ENCODE measurements around the gene MESD.
A peak's percentile ranks its signal among the peaks of the same experiment; 100 is the strongest.

The MESD gene

GRCh38 chr15:81000144-81000623, 10.6 kb upstream of the MESD start:
- TF ChIP-seq, protein P1, sequence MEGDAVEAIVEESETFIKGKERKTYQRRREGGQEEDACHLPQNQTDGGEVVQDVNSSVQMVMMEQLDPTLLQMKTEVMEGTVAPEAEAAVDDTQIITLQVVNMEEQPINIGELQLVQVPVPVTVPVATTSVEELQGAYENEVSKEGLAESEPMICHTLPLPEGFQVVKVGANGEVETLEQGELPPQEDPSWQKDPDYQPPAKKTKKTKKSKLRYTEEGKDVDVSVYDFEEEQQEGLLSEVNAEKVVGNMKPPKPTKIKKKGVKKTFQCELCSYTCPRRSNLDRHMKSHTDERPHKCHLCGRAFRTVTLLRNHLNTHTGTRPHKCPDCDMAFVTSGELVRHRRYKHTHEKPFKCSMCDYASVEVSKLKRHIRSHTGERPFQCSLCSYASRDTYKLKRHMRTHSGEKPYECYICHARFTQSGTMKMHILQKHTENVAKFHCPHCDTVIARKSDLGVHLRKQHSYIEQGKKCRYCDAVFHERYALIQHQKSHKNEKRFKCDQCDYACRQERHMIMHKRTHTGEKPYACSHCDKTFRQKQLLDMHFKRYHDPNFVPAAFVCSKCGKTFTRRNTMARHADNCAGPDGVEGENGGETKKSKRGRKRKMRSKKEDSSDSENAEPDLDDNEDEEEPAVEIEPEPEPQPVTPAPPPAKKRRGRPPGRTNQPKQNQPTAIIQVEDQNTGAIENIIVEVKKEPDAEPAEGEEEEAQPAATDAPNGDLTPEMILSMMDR (conservative IDR thresholded peaks at IDR 0.05; ENCODE audit: low read depth, low read length), result no peak
- no peak for DNase-seq (ENCODE audit: low read depth)
- H3K4me3 ChIP-seq (ENCODE audit: low read length), result peak overlapping the region; percentile 81

DNA sequence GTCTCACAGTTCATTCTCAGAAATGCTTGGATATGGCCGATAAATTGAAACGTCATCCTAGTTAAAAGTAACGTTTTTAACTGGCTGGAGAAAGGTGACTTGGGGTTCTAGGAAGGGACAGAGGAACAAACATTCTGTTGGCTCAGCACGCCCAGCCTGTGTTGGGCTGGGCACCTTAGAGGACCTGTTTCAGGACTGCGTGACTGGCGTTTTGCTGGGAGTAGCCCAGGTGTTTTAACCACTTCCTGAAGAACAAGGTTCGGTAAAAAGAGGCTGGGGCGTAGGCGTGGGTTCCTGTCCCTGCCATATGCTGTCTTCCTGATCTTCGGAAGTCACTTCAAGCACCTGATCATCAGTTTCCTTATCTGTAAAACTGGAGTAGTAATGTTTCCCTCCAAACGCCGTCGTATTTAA, 10.0 kb upstream of the MESD start:
- H3K4me3 ChIP-seq (ENCODE audit: low read length), result peak overlapping the region; percentile 81
- TF ChIP-seq, protein P1 (conservative IDR thresholded peaks at IDR 0.05; ENCODE audit: low read depth, low read length), result no peak
- DNase-seq (ENCODE audit: low read depth), result no peak

DNA sequence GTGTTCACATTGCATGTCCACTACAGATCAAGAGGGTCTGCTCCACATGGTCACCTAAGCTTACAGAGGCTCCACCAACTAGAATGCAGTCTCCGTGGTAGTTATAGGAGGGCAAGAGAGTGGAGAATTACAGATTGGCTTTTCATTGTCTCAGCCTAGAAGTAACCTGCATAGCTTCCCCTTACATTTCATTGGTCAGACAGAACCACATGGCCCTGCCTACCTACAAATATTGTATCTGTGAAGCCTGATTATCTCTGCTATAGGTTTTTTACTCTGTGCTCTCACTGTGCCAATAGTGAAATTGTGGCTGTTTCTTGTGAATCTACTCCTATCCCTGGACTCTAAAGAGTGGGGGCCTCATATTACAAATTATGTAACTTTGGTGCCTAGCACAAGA, 8.6 kb upstream of the MESD start:
- H3K4me3 ChIP-seq (ENCODE audit: low read length), result no peak overlapping the region
- DNase-seq (ENCODE audit: low read depth), result no peak
- TF ChIP-seq, protein P1 (conservative IDR thresholded peaks at IDR 0.05; ENCODE audit: low read depth, low read length), result no peak

GRCh38 chr15:80997692-80998091, 8.1 kb upstream of the MESD start:
- DNase-seq (ENCODE audit: low read depth), result no peak
- TF ChIP-seq, protein P1 (conservative IDR thresholded peaks at IDR 0.05; ENCODE audit: low read depth, low read length), result no peak
- H3K4me3 ChIP-seq (ENCODE audit: low read length), result no peak overlapping the region

DNA sequence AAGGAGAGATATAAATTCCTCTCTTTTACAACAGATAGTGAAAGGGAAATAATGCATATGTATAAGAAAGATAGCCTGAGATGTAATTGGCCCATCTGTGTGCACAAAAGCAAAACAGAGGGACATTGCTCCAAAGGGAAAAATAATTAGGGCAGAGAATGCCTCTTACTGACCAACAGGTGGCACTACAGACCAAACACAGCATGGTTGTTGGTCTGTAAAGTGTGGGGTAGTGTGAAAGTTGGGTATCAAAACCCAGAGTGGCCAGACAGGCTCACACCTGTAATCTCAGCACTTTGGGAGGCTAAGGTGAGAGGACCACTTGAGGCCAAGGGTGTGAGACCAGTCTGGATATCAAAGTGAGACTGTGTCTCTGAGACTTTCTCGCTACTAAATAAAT, 6.6 kb upstream of the MESD start:
- DNase-seq (ENCODE audit: low read depth), result no peak
- TF ChIP-seq, protein P1 (conservative IDR thresholded peaks at IDR 0.05; ENCODE audit: low read depth, low read length), result peak; percentile 55
- no peak overlapping the region for H3K4me3 ChIP-seq (ENCODE audit: low read length)

DNA sequence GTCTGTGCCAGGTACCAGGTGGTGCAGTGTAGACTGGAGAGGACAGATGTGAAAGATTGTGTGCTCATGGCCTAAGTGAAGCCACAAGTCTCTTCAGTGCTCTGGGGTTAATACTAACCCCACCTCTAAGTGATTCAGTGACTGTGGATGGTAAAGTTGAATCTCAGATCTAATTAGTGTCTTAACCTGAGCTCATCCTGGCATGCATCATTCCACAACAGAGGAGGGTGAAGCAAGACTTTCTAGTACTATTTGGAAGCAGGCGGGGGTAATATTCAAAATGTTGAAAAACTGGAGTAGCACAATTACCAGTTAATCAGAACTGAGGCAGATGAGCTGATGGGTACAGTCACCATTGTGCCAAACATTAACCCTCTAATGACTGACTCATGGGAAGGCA, 2.8 kb upstream of the MESD start:
- TF ChIP-seq, protein P1 (conservative IDR thresholded peaks at IDR 0.05; ENCODE audit: low read depth, low read length), result no peak
- H3K4me3 ChIP-seq (ENCODE audit: low read length), result no peak overlapping the region
- DNase-seq (ENCODE audit: low read depth), result no peak

DNA sequence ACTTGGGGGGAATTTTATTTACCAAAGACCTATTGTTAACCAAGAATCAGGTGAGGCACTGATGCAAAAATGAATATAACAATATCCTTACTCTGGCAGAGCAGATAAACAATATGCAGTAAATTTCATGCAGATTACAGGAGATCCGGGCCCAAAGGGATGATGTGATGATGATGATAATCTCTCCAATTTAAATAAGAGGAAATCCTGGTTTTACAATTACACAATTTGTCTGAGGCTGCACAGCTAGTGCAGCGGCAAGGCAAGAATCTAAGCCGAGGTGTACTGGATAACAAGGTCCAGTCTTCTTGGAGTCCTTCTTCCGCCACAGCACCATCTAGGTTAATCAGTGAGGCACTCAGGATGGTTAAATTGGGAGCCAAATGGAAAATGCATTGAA, 2.4 kb upstream of the MESD start:
- TF ChIP-seq, protein P1 (conservative IDR thresholded peaks at IDR 0.05; ENCODE audit: low read depth, low read length), result no peak
- DNase-seq (ENCODE audit: low read depth), result no peak
- H3K4me3 ChIP-seq (ENCODE audit: low read length), result no peak overlapping the region

Data from retinal pigment epithelial cell (primary cell).